Measurements from ENCODE around the gene OCIAD2.
"Not testable (repeated sequence)": the region's sequence is repeated elsewhere in the genome, so short reads cannot be mapped to it uniquely, and the experiment has no call there.

The OCIAD2 gene

GRCh38 chr4:48906206-48907173 is at the start of gene OCIAD2:
TSS of gene OCIAD2 (minus strand) at chr4:48906774. CDS start at chr4:48904549, 2,225 bp downstream.
- peak; percentile 12 for DNase-seq

- no peak for DNase-seq
These were observed 47.7 kb upstream of the OCIAD2 start for GRCh38 chr4:48954314-48954713.

GRCh38 chr4:48949518-48950219 is 43.1 kb upstream of the OCIAD2 start:
- no peak for DNase-seq

- DNase-seq, result no peak
These were observed 42.5 kb upstream of the OCIAD2 start for GRCh38 chr4:48949086-48949485.

GRCh38 chr4:48947731-48948130 is 41.2 kb upstream of the OCIAD2 start:
- DNase-seq, result no peak

- DNase-seq, result no peak
These were observed 39.4 kb upstream of the OCIAD2 start for GRCh38 chr4:48945981-48946380.

- peak; percentile 30 for DNase-seq
These were observed 38.2 kb upstream of the OCIAD2 start for GRCh38 chr4:48944756-48945241.

- no peak for DNase-seq
These were observed 37.7 kb upstream of the OCIAD2 start for GRCh38 chr4:48944252-48944651.

- no peak for DNase-seq
These were observed 36.8 kb upstream of the OCIAD2 start for GRCh38 chr4:48943387-48943786.

- no peak for DNase-seq
These were observed 33.2 kb upstream of the OCIAD2 start for GRCh38 chr4:48939785-48940184.

- DNase-seq, result no peak
These were observed 32.3 kb upstream of the OCIAD2 start for GRCh38 chr4:48938831-48939230.

GRCh38 chr4:48937033-48937432 is 30.5 kb upstream of the OCIAD2 start:
- DNase-seq, result no peak

GRCh38 chr4:48931459-48931858 is 24.9 kb upstream of the OCIAD2 start:
- DNase-seq, result no peak

GRCh38 chr4:48930654-48931053 is 24.1 kb upstream of the OCIAD2 start:
- no peak for DNase-seq

- DNase-seq, result no peak
These were observed 17.8 kb upstream of the OCIAD2 start for GRCh38 chr4:48924416-48924815.

GRCh38 chr4:48923065-48923464 is 16.5 kb upstream of the OCIAD2 start:
- not testable (repeated sequence) for DNase-seq

GRCh38 chr4:48914311-48914710 is 7.7 kb upstream of the OCIAD2 start:
- DNase-seq, result no peak

GRCh38 chr4:48913346-48913745 is 6.8 kb upstream of the OCIAD2 start:
- DNase-seq, result no peak

GRCh38 chr4:48912349-48912748 is 5.8 kb upstream of the OCIAD2 start:
- no peak for DNase-seq

GRCh38 chr4:48910511-48910910 is 3.9 kb upstream of the OCIAD2 start:
- no peak for DNase-seq

GRCh38 chr4:48909697-48910096 is 3.1 kb upstream of the OCIAD2 start:
- no peak for DNase-seq

GRCh38 chr4:48908687-48909086 is 2.1 kb upstream of the OCIAD2 start:
- DNase-seq, result no peak

- no peak for DNase-seq
These were observed 1.3 kb upstream of the OCIAD2 start for GRCh38 chr4:48907706-48908477.

Measured in inflammatory macrophage treated with lipopolysaccharide for 4 hours (primary cell).